ENCODE results near the gene MICAL3. TPM values are rescaled to one million over a fixed set of nuclear protein-coding genes. Genes with fewer than 3 reads are reported as not detected.

MICAL3 gene
- total RNA-seq, 4 donors from 2014 or later = 84.2 to 290 (median 151) TPM

- H3K4me1 ChIP-seq = peaks cover 0 to 8% (median 1%) of the 10 kb centered on the region in 4 donors
- in situ Hi-C loops (cut with MboI; ENCODE audit: low pct_ligation_motif_present in 1 of 4, low pct_unique_long_range_greater_than_20kb in 1 of 4, low sequenced_read_pairs in 3 of 4) = no loop called here
- H3K27ac ChIP-seq = no peak overlapping the region
- H3K27me3 ChIP-seq = no peaks in the 10 kb centered on the region
- TF ChIP-seq POLR2A (IDR thresholded peaks at IDR 0.05) (no peak), POLR2AphosphoS5 (IDR thresholded peaks at IDR 0.05) (no peak), EP300 (IDR thresholded peaks at IDR 0.05; ENCODE audit: low read depth) (no peak), CTCF (IDR thresholded peaks at IDR 0.05) (no peak)
- 59 to 82% methylated on average over 3 to 9 of the region's 9 CpGs for WGBS, 2 donors (ENCODE audit: low coverage in 1 of 2)
- peak; percentile 41 for DNase-seq
- no peak overlapping the region for H3K4me3 ChIP-seq
- H3K36me3 ChIP-seq = no peaks in the 10 kb centered on the region
- intact Hi-C loops (cut with DNase I; ENCODE audit: low total_unique reads) = no loop called here
- H3K9me3 ChIP-seq = no peaks in the 10 kb centered on the region
These were observed 11.4 kb upstream of the MICAL3 start for GRCh38 chr22:18035751-18036150.

GRCh38 chr22:18034076-18034475 lies 9.7 kb upstream of the MICAL3 start:
- Histone ChIP-seq H3K4me1 (peaks cover 0 to 8% (median 3%) of the 10 kb centered on the region in 4 donors), H3K36me3 (no peaks in the 10 kb centered on the region), H3K27ac (peak overlapping the region; percentile 61 to 79 (median 70)), H3K9me3 (no peaks in the 10 kb centered on the region), H3K27me3 (no peaks in the 10 kb centered on the region), H3K4me3 (no peak overlapping the region)
- no peak for DNase-seq
- TF ChIP-seq CTCF (IDR thresholded peaks at IDR 0.05) = peak in 1 of 5 experiments; percentile 14
- no peak for TF ChIP-seq POLR2A (IDR thresholded peaks at IDR 0.05)
- TF ChIP-seq POLR2AphosphoS5 (IDR thresholded peaks at IDR 0.05) = no peak
- no peak for TF ChIP-seq EP300 (IDR thresholded peaks at IDR 0.05; ENCODE audit: low read depth)
- WGBS, 2 donors (ENCODE audit: low coverage in 1 of 2) = 74 to 94% methylated on average over 3 of the region's 3 CpGs
- intact Hi-C loops (cut with DNase I; ENCODE audit: low total_unique reads) (no loop called here), in situ Hi-C loops (cut with MboI; ENCODE audit: low pct_ligation_motif_present in 1 of 4, low pct_unique_long_range_greater_than_20kb in 1 of 4, low sequenced_read_pairs in 3 of 4) (no loop called here)

DNA sequence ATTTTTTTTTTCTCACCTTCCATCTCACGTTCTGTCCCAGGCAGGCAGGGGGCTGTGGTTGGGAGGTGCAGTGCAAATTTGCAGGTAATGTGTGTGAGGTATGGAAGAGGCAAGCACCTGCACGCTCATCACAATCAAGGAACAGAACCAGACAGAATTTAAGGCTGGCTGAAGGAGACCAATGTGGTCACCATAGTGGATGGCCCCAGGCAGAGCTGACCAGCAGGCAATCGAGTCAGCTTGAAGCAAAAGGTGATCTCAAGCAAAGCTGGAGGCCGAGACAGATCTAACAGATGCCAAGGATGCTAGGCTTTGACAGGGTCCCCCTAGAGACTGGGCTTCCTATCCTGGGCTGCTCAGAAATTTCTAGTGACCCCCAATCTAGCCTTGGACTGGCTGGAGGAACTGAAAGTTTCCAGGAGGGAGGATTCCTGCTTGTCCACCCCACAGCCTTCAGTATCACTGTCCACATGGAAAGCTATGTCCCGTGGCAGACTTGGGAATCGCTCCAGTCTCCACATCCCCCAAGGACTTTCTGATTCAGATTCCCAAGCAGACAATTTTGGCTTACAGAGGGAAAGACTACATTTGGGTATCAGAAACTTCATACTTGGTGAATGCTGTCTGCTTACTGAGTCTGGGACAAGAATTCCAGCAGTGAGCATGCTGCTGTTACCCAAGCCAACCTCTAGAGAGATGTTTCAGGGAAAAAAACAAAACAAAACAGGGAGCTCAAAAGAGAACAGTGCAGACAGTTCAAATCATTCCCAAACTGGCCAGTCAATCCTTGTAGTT lies 9.0 kb upstream of the MICAL3 start:
- H3K4me1 ChIP-seq = peaks cover 0 to 8% (median 3%) of the 10 kb centered on the region in 4 donors
- H3K27ac ChIP-seq = peak overlapping the region; percentile 61 to 79 (median 70)
- no peaks in the 10 kb centered on the region for H3K27me3 ChIP-seq
- WGBS, 2 donors (ENCODE audit: low coverage in 1 of 2) = 72 to 78% methylated on average over 3 to 6 of the region's 6 CpGs
- no peaks in the 10 kb centered on the region for H3K9me3 ChIP-seq
- no peaks in the 10 kb centered on the region for H3K36me3 ChIP-seq
- intact Hi-C loops (cut with DNase I; ENCODE audit: low total_unique reads) (no loop called here), in situ Hi-C loops (cut with MboI; ENCODE audit: low pct_ligation_motif_present in 1 of 4, low pct_unique_long_range_greater_than_20kb in 1 of 4, low sequenced_read_pairs in 3 of 4) (no loop called here)
- H3K4me3 ChIP-seq = no peak overlapping the region
- no peak for TF ChIP-seq EP300 (IDR thresholded peaks at IDR 0.05; ENCODE audit: low read depth)
- peak in 1 of 5 experiments; percentile 21 for TF ChIP-seq CTCF (IDR thresholded peaks at IDR 0.05)
- no peak for DNase-seq

- in situ Hi-C loops (cut with MboI; ENCODE audit: low pct_ligation_motif_present in 1 of 4, low pct_unique_long_range_greater_than_20kb in 1 of 4, low sequenced_read_pairs in 3 of 4) (no loop called here), intact Hi-C loops (cut with DNase I; ENCODE audit: low total_unique reads) (no loop called here)
- TF ChIP-seq POLR2A (IDR thresholded peaks at IDR 0.05) (no peak), POLR2AphosphoS5 (IDR thresholded peaks at IDR 0.05) (peak in 2 of 3 donors; percentile 23 to 44)
- H3K4me1 ChIP-seq = peaks cover 0 to 8% (median 3%) of the 10 kb centered on the region in 4 donors
- H3K27me3 ChIP-seq = no peaks in the 10 kb centered on the region
- 69 to 75% methylated on average over 2 to 6 of the region's 6 CpGs for WGBS, 2 donors (ENCODE audit: low coverage in 1 of 2)
- no peaks in the 10 kb centered on the region for H3K36me3 ChIP-seq
- no peak for DNase-seq
- H3K4me3 ChIP-seq = no peak overlapping the region
- H3K27ac ChIP-seq = peak overlapping the region; percentile 61 to 79 (median 70)
- H3K9me3 ChIP-seq = no peaks in the 10 kb centered on the region
These were observed 8.2 kb upstream of the MICAL3 start for GRCh38 chr22:18032455-18033101.
